ENCODE data around the gene TCL1B. TPM values are rescaled to one million over a fixed set of nuclear protein-coding genes. Genes with fewer than 3 reads are reported as not detected.

The TCL1B gene
- total RNA-seq, 1 donor from 2014 or later: not detected

GRCh38 chr14:95733212-95733611, 47.0 kb downstream of the TCL1B start:
- Histone ChIP-seq H3K4me2 (ENCODE audit: low read length) (no peak overlapping the region), H2AFZ (ENCODE audit: low read depth, low read length) (no peak overlapping the region), H3K79me2 (ENCODE audit: insufficient read depth, low read length) (no peaks in the 10 kb centered on the region), H3K36me3 (ENCODE audit: insufficient read depth, low read length) (no peaks in the 10 kb centered on the region), H3K4me1 (ENCODE audit: insufficient read depth, low read length) (no peaks in the 10 kb centered on the region), H4K20me1 (ENCODE audit: insufficient read depth, low read length) (no peaks in the 10 kb centered on the region), H3K9me3 (ENCODE audit: insufficient read depth, low read depth, low read length) (no peaks in the 10 kb centered on the region), H3K4me3 (ENCODE audit: insufficient read depth, low read depth, low read length) (no peak overlapping the region), H3K9ac (ENCODE audit: low read length) (no peak overlapping the region), H3K27ac (ENCODE audit: low read depth, low read length) (no peak overlapping the region), H3K27me3 (ENCODE audit: insufficient read depth, low read length) (no peaks in the 10 kb centered on the region)
- Mint-ChIP-seq H3K36me3 (ENCODE audit: low read depth, unreplicated experiment) (no peaks in the 10 kb centered on the region), H3K27me3 (ENCODE audit: low read depth, unreplicated experiment) (peaks cover 2% of the 10 kb centered on the region), H3K9me3 (ENCODE audit: unreplicated experiment) (no peaks in the 10 kb centered on the region), H3K27ac (ENCODE audit: unreplicated experiment) (no peak overlapping the region), H3K4me3 (ENCODE audit: unreplicated experiment) (no peak overlapping the region), H3K4me1 (ENCODE audit: low read depth, unreplicated experiment) (peaks cover 3% of the 10 kb centered on the region)
- FAIRE-seq: no peak
- no peak for DNase-seq (ENCODE audit: low read depth)
- no peak for TF ChIP-seq EZH2 (IDR thresholded peaks at IDR 0.05; ENCODE audit: insufficient read depth, low read length)
- TF ChIP-seq, protein P1, sequence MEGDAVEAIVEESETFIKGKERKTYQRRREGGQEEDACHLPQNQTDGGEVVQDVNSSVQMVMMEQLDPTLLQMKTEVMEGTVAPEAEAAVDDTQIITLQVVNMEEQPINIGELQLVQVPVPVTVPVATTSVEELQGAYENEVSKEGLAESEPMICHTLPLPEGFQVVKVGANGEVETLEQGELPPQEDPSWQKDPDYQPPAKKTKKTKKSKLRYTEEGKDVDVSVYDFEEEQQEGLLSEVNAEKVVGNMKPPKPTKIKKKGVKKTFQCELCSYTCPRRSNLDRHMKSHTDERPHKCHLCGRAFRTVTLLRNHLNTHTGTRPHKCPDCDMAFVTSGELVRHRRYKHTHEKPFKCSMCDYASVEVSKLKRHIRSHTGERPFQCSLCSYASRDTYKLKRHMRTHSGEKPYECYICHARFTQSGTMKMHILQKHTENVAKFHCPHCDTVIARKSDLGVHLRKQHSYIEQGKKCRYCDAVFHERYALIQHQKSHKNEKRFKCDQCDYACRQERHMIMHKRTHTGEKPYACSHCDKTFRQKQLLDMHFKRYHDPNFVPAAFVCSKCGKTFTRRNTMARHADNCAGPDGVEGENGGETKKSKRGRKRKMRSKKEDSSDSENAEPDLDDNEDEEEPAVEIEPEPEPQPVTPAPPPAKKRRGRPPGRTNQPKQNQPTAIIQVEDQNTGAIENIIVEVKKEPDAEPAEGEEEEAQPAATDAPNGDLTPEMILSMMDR (IDR thresholded peaks at IDR 0.05; ENCODE audit: insufficient read depth, low read depth, low read length): no peak

- DNase-seq (ENCODE audit: low read depth) (no peak), FAIRE-seq (no peak)
- Histone ChIP-seq H3K27me3 (ENCODE audit: insufficient read depth, low read length) (no peaks in the 10 kb centered on the region), H3K4me3 (ENCODE audit: insufficient read depth, low read depth, low read length) (no peak overlapping the region), H3K27ac (ENCODE audit: low read depth, low read length) (no peak overlapping the region), H3K4me1 (ENCODE audit: insufficient read depth, low read length) (no peaks in the 10 kb centered on the region), H3K9ac (ENCODE audit: low read length) (no peak overlapping the region), H2AFZ (ENCODE audit: low read depth, low read length) (no peak overlapping the region), H3K4me2 (ENCODE audit: low read length) (no peak overlapping the region), H3K9me3 (ENCODE audit: insufficient read depth, low read depth, low read length) (no peaks in the 10 kb centered on the region), H4K20me1 (ENCODE audit: insufficient read depth, low read length) (no peaks in the 10 kb centered on the region), H3K36me3 (ENCODE audit: insufficient read depth, low read length) (no peaks in the 10 kb centered on the region), H3K79me2 (ENCODE audit: insufficient read depth, low read length) (no peaks in the 10 kb centered on the region)
- no peaks in the 10 kb centered on the region for H3K4me1 Mint-ChIP-seq (ENCODE audit: low read depth, unreplicated experiment)
- no peak overlapping the region for H3K4me3 Mint-ChIP-seq (ENCODE audit: unreplicated experiment)
- no peaks in the 10 kb centered on the region for H3K36me3 Mint-ChIP-seq (ENCODE audit: low read depth, unreplicated experiment)
- H3K9me3 Mint-ChIP-seq (ENCODE audit: unreplicated experiment): peaks cover 5% of the 10 kb centered on the region
- H3K27me3 Mint-ChIP-seq (ENCODE audit: low read depth, unreplicated experiment): no peaks in the 10 kb centered on the region
- TF ChIP-seq, protein P1 (IDR thresholded peaks at IDR 0.05; ENCODE audit: insufficient read depth, low read depth, low read length): no peak
- TF ChIP-seq EZH2 (IDR thresholded peaks at IDR 0.05; ENCODE audit: insufficient read depth, low read length): no peak
- H3K27ac Mint-ChIP-seq (ENCODE audit: unreplicated experiment): no peak overlapping the region
Observed at GRCh38 chr14:95739356-95739755, 53.1 kb downstream of the TCL1B start.

DNA sequence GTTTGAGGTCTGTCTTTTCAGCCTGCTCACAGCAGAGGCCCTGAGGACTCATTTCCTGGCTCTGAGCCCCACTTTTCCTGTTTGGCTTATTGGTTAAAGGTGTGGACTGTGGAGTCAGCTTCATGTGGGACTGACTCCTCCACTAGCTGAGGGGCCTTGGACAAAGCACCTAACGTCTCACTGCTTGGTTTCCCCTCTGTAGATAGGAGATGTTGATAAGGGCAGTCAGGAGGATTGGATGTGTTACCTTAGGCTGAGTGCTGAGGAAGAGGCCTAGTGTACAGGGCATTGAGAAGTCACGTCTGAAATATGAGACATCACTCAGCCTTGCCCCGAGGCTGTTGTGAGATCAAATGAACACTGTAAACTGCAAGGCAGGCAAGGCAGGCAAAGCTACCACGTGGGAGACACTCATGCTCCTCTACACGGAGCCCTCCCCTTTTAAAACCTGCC, 54.8 kb downstream of the TCL1B start:
- Histone ChIP-seq H3K4me1 (ENCODE audit: insufficient read depth, low read length) (no peaks in the 10 kb centered on the region), H3K9ac (ENCODE audit: low read length) (no peak overlapping the region), H4K20me1 (ENCODE audit: insufficient read depth, low read length) (no peaks in the 10 kb centered on the region), H3K79me2 (ENCODE audit: insufficient read depth, low read length) (no peaks in the 10 kb centered on the region), H2AFZ (ENCODE audit: low read depth, low read length) (no peak overlapping the region), H3K36me3 (ENCODE audit: insufficient read depth, low read length) (no peaks in the 10 kb centered on the region), H3K4me2 (ENCODE audit: low read length) (no peak overlapping the region), H3K4me3 (ENCODE audit: insufficient read depth, low read depth, low read length) (no peak overlapping the region), H3K9me3 (ENCODE audit: insufficient read depth, low read depth, low read length) (no peaks in the 10 kb centered on the region), H3K27me3 (ENCODE audit: insufficient read depth, low read length) (no peaks in the 10 kb centered on the region), H3K27ac (ENCODE audit: low read depth, low read length) (no peak overlapping the region)
- FAIRE-seq: no peak
- DNase-seq (ENCODE audit: low read depth): no peak
- Mint-ChIP-seq H3K4me1 (ENCODE audit: low read depth, unreplicated experiment) (no peaks in the 10 kb centered on the region), H3K27ac (ENCODE audit: unreplicated experiment) (no peak overlapping the region), H3K27me3 (ENCODE audit: low read depth, unreplicated experiment) (peaks cover 6% of the 10 kb centered on the region), H3K36me3 (ENCODE audit: low read depth, unreplicated experiment) (no peaks in the 10 kb centered on the region), H3K4me3 (ENCODE audit: unreplicated experiment) (no peak overlapping the region), H3K9me3 (ENCODE audit: unreplicated experiment) (peaks cover 5% of the 10 kb centered on the region)
- no peak for TF ChIP-seq EZH2 (IDR thresholded peaks at IDR 0.05; ENCODE audit: insufficient read depth, low read length)
- TF ChIP-seq, protein P1 (IDR thresholded peaks at IDR 0.05; ENCODE audit: insufficient read depth, low read depth, low read length): no peak

Measured in astrocyte (in vitro differentiated cells and primary cell).